Brain microvascular endothelial cell (primary cell): Measurements from ENCODE around the gene STX11.
A peak's percentile ranks its signal among the peaks of the same experiment; 100 is the strongest.

Source experiments
- DNase-seq: peaks from one replicate; pipeline ENCODE4 v3.0.0-alpha.2; 2020
- H3K27ac ChIP-seq: fragments of 250-450 bp; sonication (Bioruptor Pico); 2 replicates; pipeline ENCODE4 v1.5.1; 2020; ENCODE audit warnings: mild to moderate bottlenecking, moderate library complexity
- H3K27me3 ChIP-seq: fragments of 250-450 bp; sonication (Bioruptor Pico); replicated peaks from 2 replicates; pipeline ENCODE4 v1.5.1; 2020; ENCODE audit warnings: mild to moderate bottlenecking
- H3K36me3 ChIP-seq: fragments of 250-450 bp; sonication (Bioruptor Pico); replicated peaks from 2 replicates; pipeline ENCODE4 v1.5.1; 2020; ENCODE audit warnings: mild to moderate bottlenecking
- H3K4me3 ChIP-seq: 2 replicates; pipeline ENCODE4 v1.5.1; 2011; ENCODE audit warnings: low read depth, mild to moderate bottlenecking, control low read depth, low read length, moderate library complexity
- CTCF ChIP-seq: IDR thresholded peaks from 2 replicates; pipeline ENCODE4 v1.5.1; 2011; ENCODE audit warnings: low read depth, mild to moderate bottlenecking, moderate library complexity, low read length, control low read depth, inconsistent platforms; ENCODE audit errors: missing control alignments
- in situ Hi-C: cut with HindIII; loops from 2 replicates; pipeline ENCODE4 v1.10.0; 2017; ENCODE audit warnings: low sequenced_read_pairs, low pct_ligation_motif_present

Gene STX11

GRCh38 chr6:144143106-144143505, 7.2 kb upstream of the STX11 start:
- Histone ChIP-seq H3K36me3 (no peaks in the 10 kb centered on the region), H3K27ac (no peak overlapping the region), H3K27me3 (no peaks in the 10 kb centered on the region), H3K4me3 (no peak overlapping the region)
- in situ Hi-C loops = no loop called here
- no peak for DNase-seq
- TF ChIP-seq CTCF = no peak

- no peak overlapping the region for H3K27ac ChIP-seq
- in situ Hi-C loops = no loop called here
- no peak for DNase-seq
- no peaks in the 10 kb centered on the region for H3K27me3 ChIP-seq
- TF ChIP-seq CTCF = no peak
- no peak overlapping the region for H3K4me3 ChIP-seq
- H3K36me3 ChIP-seq = no peaks in the 10 kb centered on the region
Observed at GRCh38 chr6:144143878-144144277, 6.4 kb upstream of the STX11 start.

GRCh38 chr6:144144996-144145395, 5.3 kb upstream of the STX11 start:
- no peak for DNase-seq
- Histone ChIP-seq H3K36me3 (no peaks in the 10 kb centered on the region), H3K27ac (no peak overlapping the region), H3K4me3 (no peak overlapping the region), H3K27me3 (no peaks in the 10 kb centered on the region)
- in situ Hi-C loops = no loop called here
- TF ChIP-seq CTCF = no peak

- no peaks in the 10 kb centered on the region for H3K27me3 ChIP-seq
- no peak for TF ChIP-seq CTCF
- DNase-seq = no peak
- no peak overlapping the region for H3K4me3 ChIP-seq
- H3K36me3 ChIP-seq = no peaks in the 10 kb centered on the region
- H3K27ac ChIP-seq = no peak overlapping the region
- in situ Hi-C loops = no loop called here
Observed at GRCh38 chr6:144145541-144145940, 4.8 kb upstream of the STX11 start.

GRCh38 chr6:144148886-144149285, 1.4 kb upstream of the STX11 start:
- in situ Hi-C loops = no loop called here
- no peaks in the 10 kb centered on the region for H3K27me3 ChIP-seq
- no peak overlapping the region for H3K27ac ChIP-seq
- no peak overlapping the region for H3K4me3 ChIP-seq
- H3K36me3 ChIP-seq = no peaks in the 10 kb centered on the region
- no peak for DNase-seq
- TF ChIP-seq CTCF = no peak

- no peaks in the 10 kb centered on the region for H3K36me3 ChIP-seq
Observed at GRCh38 chr6:144149558-144149893, 791 bp upstream of the STX11 start.

More at GRCh38 chr6:144149558-144149893, 791 bp upstream of the STX11 start:
- no peak overlapping the region for H3K27ac ChIP-seq
- no peak for DNase-seq
- in situ Hi-C loops = no loop called here
- H3K27me3 ChIP-seq = no peaks in the 10 kb centered on the region
- peak overlapping the region; percentile 72 for H3K4me3 ChIP-seq
- TF ChIP-seq CTCF = no peak
